Suprapubic skin (tissue), 4 donors: Measurements from ENCODE around the gene PLXDC1.

Source experiments
- CTCF ChIP-seq, 2 donors: fragments of 200-600 bp in 1 of 2; fragments of 450-650 bp in 1 of 2; sonication (generic) in 1 of 2; IDR thresholded peaks; one replicate each; pipeline ENCODE4 v1.5.1; 2016 to 2019; ENCODE audit warnings: antibody characterized with exemption in 2 of 2, mild to moderate bottlenecking in 1 of 2, moderate library complexity in 1 of 2
- POLR2A ChIP-seq, 2 donors: fragments of 450-650 bp; IDR thresholded peaks; one replicate each; pipeline ENCODE4 v1.6.1; 2017; ENCODE audit warnings: antibody characterized with exemption in 2 of 2, mild to moderate bottlenecking in 2 of 2, moderate library complexity in 2 of 2
- POLR2AphosphoS5 ChIP-seq, 3 donors: sonication (generic); formaldehyde crosslinking; IDR thresholded peaks; one replicate each; pipeline ENCODE4 v1.6.1; 2017; ENCODE audit warnings: antibody characterized with exemption in 3 of 3

- TF ChIP-seq CTCF (IDR thresholded peaks at IDR 0.05): no peak
- TF ChIP-seq POLR2AphosphoS5 (IDR thresholded peaks at IDR 0.05): no peak
- TF ChIP-seq POLR2A (IDR thresholded peaks at IDR 0.05): no peak
These were observed 88.4 kb downstream of the PLXDC1 start for GRCh38 chr17:39062846-39063680.
